Right lobe of liver (tissue), 4 donors: Measurements from ENCODE around the gene ELMO1.

ENCODE experiments used
- POLR2A ChIP-seq: fragments of 450-650 bp; IDR thresholded peaks from one replicate; pipeline ENCODE4 v1.6.1; 2017; ENCODE audit warnings: antibody characterized with exemption, mild to moderate bottlenecking
- TF ChIP-seq, protein P1 (sequence below), 4 donors: fragments of 200-600 bp in 3 of 4; fragments of 450-650 bp in 1 of 4; IDR thresholded peaks; one replicate each; pipeline versions ENCODE4 v1.5.1 to v1.8.0; 2016 to 2022; ENCODE audit warnings: antibody characterized with exemption in 4 of 4, mild to moderate bottlenecking in 2 of 4
- donor health status: DM: no; HTN: no; CAD: no.
- donor health status: DM: no; HTN: no; CAD: no.
- donor health status: DM: no; HTN: yes; CAD: no.

GRCh38 chr7:37071124-37071523, 377.5 kb downstream of the ELMO1 start:
- TF ChIP-seq, protein P1, sequence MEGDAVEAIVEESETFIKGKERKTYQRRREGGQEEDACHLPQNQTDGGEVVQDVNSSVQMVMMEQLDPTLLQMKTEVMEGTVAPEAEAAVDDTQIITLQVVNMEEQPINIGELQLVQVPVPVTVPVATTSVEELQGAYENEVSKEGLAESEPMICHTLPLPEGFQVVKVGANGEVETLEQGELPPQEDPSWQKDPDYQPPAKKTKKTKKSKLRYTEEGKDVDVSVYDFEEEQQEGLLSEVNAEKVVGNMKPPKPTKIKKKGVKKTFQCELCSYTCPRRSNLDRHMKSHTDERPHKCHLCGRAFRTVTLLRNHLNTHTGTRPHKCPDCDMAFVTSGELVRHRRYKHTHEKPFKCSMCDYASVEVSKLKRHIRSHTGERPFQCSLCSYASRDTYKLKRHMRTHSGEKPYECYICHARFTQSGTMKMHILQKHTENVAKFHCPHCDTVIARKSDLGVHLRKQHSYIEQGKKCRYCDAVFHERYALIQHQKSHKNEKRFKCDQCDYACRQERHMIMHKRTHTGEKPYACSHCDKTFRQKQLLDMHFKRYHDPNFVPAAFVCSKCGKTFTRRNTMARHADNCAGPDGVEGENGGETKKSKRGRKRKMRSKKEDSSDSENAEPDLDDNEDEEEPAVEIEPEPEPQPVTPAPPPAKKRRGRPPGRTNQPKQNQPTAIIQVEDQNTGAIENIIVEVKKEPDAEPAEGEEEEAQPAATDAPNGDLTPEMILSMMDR (IDR thresholded peaks at IDR 0.05) = no peak
- TF ChIP-seq POLR2A = no peak
